Measurements from ENCODE around the gene KCNQ1.

DNA sequence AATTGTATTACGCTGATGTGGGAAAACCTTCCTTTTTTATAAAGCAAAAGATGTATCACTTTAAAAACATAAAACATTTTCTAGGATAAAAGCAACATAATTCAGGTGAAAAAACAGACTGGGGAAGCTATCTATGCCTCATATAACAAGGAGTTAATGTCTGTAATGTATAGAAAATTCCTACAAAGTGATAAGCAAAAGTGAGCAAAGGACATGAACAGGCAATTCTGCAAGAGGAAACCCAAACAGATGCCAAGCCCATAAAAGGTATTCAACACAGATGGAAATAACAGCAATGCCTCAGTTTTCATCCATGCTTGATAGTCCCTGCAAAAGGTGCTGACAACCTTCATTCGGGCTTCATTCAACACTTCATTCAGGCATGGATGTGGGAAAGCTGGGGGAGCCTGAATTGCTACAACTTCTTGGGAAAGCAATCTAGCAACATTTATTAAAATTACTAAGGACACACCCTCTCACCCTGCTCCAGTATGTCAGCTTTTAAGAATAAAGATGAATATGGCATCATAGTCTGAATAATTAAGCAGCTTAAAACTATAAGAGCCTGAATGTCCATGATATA is 215.6 kb downstream of the KCNQ1 start:
- TF ChIP-seq, protein P1, sequence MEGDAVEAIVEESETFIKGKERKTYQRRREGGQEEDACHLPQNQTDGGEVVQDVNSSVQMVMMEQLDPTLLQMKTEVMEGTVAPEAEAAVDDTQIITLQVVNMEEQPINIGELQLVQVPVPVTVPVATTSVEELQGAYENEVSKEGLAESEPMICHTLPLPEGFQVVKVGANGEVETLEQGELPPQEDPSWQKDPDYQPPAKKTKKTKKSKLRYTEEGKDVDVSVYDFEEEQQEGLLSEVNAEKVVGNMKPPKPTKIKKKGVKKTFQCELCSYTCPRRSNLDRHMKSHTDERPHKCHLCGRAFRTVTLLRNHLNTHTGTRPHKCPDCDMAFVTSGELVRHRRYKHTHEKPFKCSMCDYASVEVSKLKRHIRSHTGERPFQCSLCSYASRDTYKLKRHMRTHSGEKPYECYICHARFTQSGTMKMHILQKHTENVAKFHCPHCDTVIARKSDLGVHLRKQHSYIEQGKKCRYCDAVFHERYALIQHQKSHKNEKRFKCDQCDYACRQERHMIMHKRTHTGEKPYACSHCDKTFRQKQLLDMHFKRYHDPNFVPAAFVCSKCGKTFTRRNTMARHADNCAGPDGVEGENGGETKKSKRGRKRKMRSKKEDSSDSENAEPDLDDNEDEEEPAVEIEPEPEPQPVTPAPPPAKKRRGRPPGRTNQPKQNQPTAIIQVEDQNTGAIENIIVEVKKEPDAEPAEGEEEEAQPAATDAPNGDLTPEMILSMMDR (IDR thresholded peaks at IDR 0.05) = no peak
- TF ChIP-seq, protein P2, sequence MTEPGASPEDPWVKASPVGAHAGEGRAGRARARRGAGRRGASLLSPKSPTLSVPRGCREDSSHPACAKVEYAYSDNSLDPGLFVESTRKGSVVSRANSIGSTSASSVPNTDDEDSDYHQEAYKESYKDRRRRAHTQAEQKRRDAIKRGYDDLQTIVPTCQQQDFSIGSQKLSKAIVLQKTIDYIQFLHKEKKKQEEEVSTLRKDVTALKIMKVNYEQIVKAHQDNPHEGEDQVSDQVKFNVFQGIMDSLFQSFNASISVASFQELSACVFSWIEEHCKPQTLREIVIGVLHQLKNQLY (CRISPR knock-in tag; IDR thresholded peaks at IDR 0.05) = no peak
- TF ChIP-seq SOX15 (CRISPR knock-in tag; IDR thresholded peaks at IDR 0.05) (no peak), KAT7 (CRISPR knock-in tag; IDR thresholded peaks at IDR 0.05; ENCODE audit: borderline replicate concordance) (no peak), ESRRA (CRISPR knock-in tag; IDR thresholded peaks at IDR 0.05; ENCODE audit: borderline replicate concordance) (no peak), MYBL2 (CRISPR knock-in tag; IDR thresholded peaks at IDR 0.05) (no peak), ETV6 (CRISPR knock-in tag; IDR thresholded peaks at IDR 0.05) (no peak), RORB (CRISPR knock-in tag; IDR thresholded peaks at IDR 0.05) (no peak), ATF1 (CRISPR knock-in tag; IDR thresholded peaks at IDR 0.05) (no peak), ELF4 (CRISPR knock-in tag; IDR thresholded peaks at IDR 0.05; ENCODE audit: low read depth) (no peak)
- TF ChIP-seq, protein P3, sequence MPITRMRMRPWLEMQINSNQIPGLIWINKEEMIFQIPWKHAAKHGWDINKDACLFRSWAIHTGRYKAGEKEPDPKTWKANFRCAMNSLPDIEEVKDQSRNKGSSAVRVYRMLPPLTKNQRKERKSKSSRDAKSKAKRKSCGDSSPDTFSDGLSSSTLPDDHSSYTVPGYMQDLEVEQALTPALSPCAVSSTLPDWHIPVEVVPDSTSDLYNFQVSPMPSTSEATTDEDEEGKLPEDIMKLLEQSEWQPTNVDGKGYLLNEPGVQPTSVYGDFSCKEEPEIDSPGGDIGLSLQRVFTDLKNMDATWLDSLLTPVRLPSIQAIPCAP (CRISPR knock-in tag; IDR thresholded peaks at IDR 0.05) = no peak

Measured in WTC11 (cell line).